Mesendoderm (in vitro differentiated cells): ENCODE measurements around the gene FMNL2.

Source experiments
- DNase-seq: peaks from one replicate; pipeline ENCODE4 v3.0.0; 2013
- H2AK5ac ChIP-seq: 2 replicates; pipeline ENCODE4 v1.6.1; 2013; ENCODE audit warnings: low read length, inconsistent platforms
- H2BK120ac ChIP-seq: 2 replicates; pipeline ENCODE4 v1.6.1; 2013; ENCODE audit warnings: low read depth, mild to moderate bottlenecking, low read length, moderate library complexity, mixed read lengths
- H2BK15ac ChIP-seq: replicated peaks from 2 replicates; pipeline ENCODE4 v1.6.1; 2013; ENCODE audit warnings: low read depth, mild to moderate bottlenecking, moderate library complexity
- H2BK5ac ChIP-seq: 2 replicates; pipeline ENCODE4 v1.6.1; 2013; ENCODE audit warnings: low read length, inconsistent platforms
- H3K18ac ChIP-seq: 2 replicates; pipeline ENCODE4 v1.6.1; 2013; ENCODE audit warnings: mild to moderate bottlenecking, low read length, mixed read lengths
- H3K23ac ChIP-seq: one replicate; pipeline ENCODE4 v1.6.1; 2013; ENCODE audit warnings: low read length
- H3K27ac ChIP-seq: 2 replicates; pipeline ENCODE4 v1.5.1; 2013; ENCODE audit warnings: low read depth, mild to moderate bottlenecking, inconsistent platforms, low read length, moderate library complexity
- H3K27me3 ChIP-seq: 2 replicates; pipeline ENCODE4 v1.6.1; 2013; ENCODE audit warnings: low read length, control low read depth, mild to moderate bottlenecking, inconsistent platforms; ENCODE audit not compliant: insufficient read depth, poor library complexity
- H3K36me3 ChIP-seq: 2 replicates; pipeline ENCODE4 v1.6.1; 2013; ENCODE audit warnings: low read length, inconsistent platforms; ENCODE audit not compliant: control insufficient read depth, insufficient read depth
- H3K4ac ChIP-seq: one replicate; pipeline ENCODE4 v1.6.1; 2013; ENCODE audit warnings: low read depth, mild to moderate bottlenecking, low read length, moderate library complexity
- H3K4me1 ChIP-seq: 2 replicates; pipeline ENCODE4 v1.6.1; 2013; ENCODE audit warnings: low read depth, low read length, inconsistent platforms; ENCODE audit not compliant: control insufficient read depth
- H3K4me2 ChIP-seq: 2 replicates; pipeline ENCODE4 v1.6.1; 2013; ENCODE audit warnings: low read length
- H3K4me3 ChIP-seq: 2 replicates; pipeline ENCODE4 v1.5.1; 2013; ENCODE audit warnings: mild to moderate bottlenecking, low read length
- H3K56ac ChIP-seq: one replicate; pipeline ENCODE4 v1.6.1; 2013; ENCODE audit warnings: low read length
- H3K79me1 ChIP-seq: 2 replicates; pipeline ENCODE4 v1.6.1; 2013; ENCODE audit warnings: low read length, inconsistent platforms
- H3K79me2 ChIP-seq: 2 replicates; pipeline ENCODE4 v1.6.1; 2013; ENCODE audit warnings: mild to moderate bottlenecking, low read length; ENCODE audit not compliant: control insufficient read depth, insufficient read depth
- H3K9ac ChIP-seq: 2 replicates; pipeline ENCODE4 v1.6.1; 2013; ENCODE audit warnings: low read length, inconsistent platforms
- H4K5ac ChIP-seq: one replicate; pipeline ENCODE4 v1.6.1; 2013; ENCODE audit warnings: low read length
- H4K8ac ChIP-seq: one replicate; pipeline ENCODE4 v1.6.1; 2013; ENCODE audit warnings: low read depth, mild to moderate bottlenecking, control low read depth, low read length, moderate library complexity
- WGBS: extraction: QIAGEN DNeasy Blood & Tissue Kit; methylation state at CpG from one replicate; pipeline ENCODE4 v1.1.7; 2013; ENCODE audit warnings: low lambda C conversion rate, missing lambda C conversion rate; ENCODE audit not compliant: insufficient coverage; ENCODE audit errors: extremely low coverage; 5-methylcytosine and 5-hydroxymethylcytosine counted together

The FMNL2 gene

DNA sequence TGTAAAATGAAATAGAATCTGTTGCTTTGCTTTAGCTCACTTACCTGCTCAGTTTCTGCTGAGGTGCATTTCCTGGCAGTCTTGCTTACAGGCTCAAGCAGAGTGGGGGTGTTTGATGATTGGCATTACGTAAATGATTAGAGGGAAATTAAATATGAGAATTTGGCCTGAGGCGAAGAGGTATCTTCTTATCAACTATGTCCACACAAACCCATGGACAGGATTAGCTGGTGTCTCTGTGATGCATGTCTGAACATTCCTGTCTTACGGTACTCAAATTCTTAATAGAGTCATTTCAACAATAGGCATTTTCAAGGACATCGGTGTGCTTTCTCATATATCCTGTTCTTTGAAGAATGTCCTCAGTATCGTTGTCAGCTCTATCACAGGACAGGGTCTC lies 280.2 kb downstream of the FMNL2 start:
- Histone ChIP-seq H3K9ac (no peak overlapping the region), H3K36me3 (peaks cover 5% of the 10 kb centered on the region)

DNA sequence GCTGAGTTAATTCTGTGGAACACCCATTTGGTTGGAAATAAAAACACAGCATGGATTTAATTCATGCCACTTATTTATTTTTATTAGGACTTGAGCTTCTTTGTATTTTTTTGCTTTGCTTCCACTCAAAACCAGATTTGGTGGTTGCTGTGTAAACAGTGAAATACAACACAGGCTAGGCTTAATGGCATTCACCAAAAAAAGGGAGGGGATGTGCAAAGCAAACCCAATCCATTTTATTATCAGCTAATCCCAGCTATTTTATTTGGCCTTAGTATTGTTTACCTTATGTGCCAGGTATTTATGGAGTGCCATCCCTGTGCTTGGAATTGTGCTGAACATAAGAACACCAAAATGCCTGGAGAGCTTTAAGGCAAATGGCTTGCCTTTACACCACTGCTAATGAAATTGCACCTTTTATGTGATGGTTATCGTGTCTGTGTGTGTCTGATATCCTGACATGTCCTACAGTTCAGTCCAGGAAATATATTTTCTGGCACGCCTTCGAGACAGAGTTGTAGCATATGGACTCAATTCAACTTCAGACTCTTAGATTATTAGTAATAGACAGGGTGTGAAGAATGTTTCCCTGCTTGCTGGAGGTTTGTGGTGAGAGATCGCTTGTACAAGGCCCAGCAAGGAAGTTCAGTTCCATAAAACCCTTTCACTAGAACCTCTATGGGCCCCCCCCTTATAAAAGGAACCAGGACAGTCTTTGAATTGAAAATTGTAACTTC lies 282.6 kb downstream of the FMNL2 start:
- Histone ChIP-seq H3K23ac (no peak overlapping the region), H3K4me1 (no peaks in the 10 kb centered on the region), H4K5ac (no peak overlapping the region), H3K27me3 (no peaks in the 10 kb centered on the region), H2BK15ac (no peak overlapping the region), H2AK5ac (no peak overlapping the region), H3K79me1 (no peaks in the 10 kb centered on the region), H3K79me2 (no peaks in the 10 kb centered on the region), H3K27ac (no peak overlapping the region), H3K4me2 (no peak overlapping the region), H3K9ac (no peak overlapping the region), H4K8ac (no peak overlapping the region), H3K18ac (no peak overlapping the region), H2BK120ac (no peak overlapping the region), H3K36me3 (peaks cover 5% of the 10 kb centered on the region), H3K56ac (no peak overlapping the region), H2BK5ac (no peak overlapping the region), H3K4ac (no peak overlapping the region), H3K4me3 (no peak overlapping the region)
- no peak for DNase-seq
- no CpG with 5 or more reads among the region's 4 CpGs for WGBS

More for the DNA sequence above, 280.2 kb downstream of the FMNL2 start:
- no peaks in the 10 kb centered on the region for H3K79me2 ChIP-seq
- H3K27ac ChIP-seq, result no peak overlapping the region
- no peak overlapping the region for H3K23ac ChIP-seq
- H2BK5ac ChIP-seq, result no peak overlapping the region
- H2AK5ac ChIP-seq, result no peak overlapping the region
- no peaks in the 10 kb centered on the region for H3K4me1 ChIP-seq
- no peaks in the 10 kb centered on the region for H3K27me3 ChIP-seq
- H3K18ac ChIP-seq, result no peak overlapping the region
- no peaks in the 10 kb centered on the region for H3K79me1 ChIP-seq
- no peak for DNase-seq
- no peak overlapping the region for H3K4me2 ChIP-seq
- no peak overlapping the region for H2BK15ac ChIP-seq
- no peak overlapping the region for H2BK120ac ChIP-seq
- no peak overlapping the region for H3K56ac ChIP-seq
- H4K8ac ChIP-seq, result no peak overlapping the region
- no peak overlapping the region for H3K4me3 ChIP-seq
- no peak overlapping the region for H3K4ac ChIP-seq
- no peak overlapping the region for H4K5ac ChIP-seq
- WGBS, result no CpG with 5 or more reads among the region's 5 CpGs

DNA sequence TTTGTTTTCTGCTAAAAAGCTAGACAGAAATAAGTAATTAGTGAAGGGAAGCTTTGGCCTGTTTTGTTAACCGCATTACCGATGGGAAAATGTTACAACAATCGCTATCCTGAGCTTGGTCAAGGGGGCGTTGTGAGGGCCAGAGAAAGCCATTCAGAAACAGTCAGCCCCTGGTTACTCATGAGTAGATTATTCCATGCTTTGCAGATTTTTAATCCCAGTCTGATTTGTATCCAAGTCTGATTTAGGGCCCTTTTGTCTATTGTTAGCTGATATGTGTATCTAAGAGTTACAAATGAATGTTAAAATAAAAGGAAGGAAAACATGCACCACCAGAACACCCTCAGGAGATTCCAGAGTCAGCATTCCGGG lies 283.2 kb downstream of the FMNL2 start:
- H4K8ac ChIP-seq, result no peak overlapping the region
- H2BK15ac ChIP-seq, result no peak overlapping the region
- H3K79me2 ChIP-seq, result no peaks in the 10 kb centered on the region
- no peaks in the 10 kb centered on the region for H3K4me1 ChIP-seq
- H3K4ac ChIP-seq, result no peak overlapping the region
- no peak overlapping the region for H2BK5ac ChIP-seq
- H3K36me3 ChIP-seq, result peaks cover 5% of the 10 kb centered on the region
- no peaks in the 10 kb centered on the region for H3K79me1 ChIP-seq
- no peak overlapping the region for H3K23ac ChIP-seq
- DNase-seq, result no peak
- H4K5ac ChIP-seq, result no peak overlapping the region
- no peak overlapping the region for H3K27ac ChIP-seq
- no peak overlapping the region for H3K18ac ChIP-seq
- no peaks in the 10 kb centered on the region for H3K27me3 ChIP-seq
- H2BK120ac ChIP-seq, result no peak overlapping the region
- no peak overlapping the region for H3K9ac ChIP-seq
- H2AK5ac ChIP-seq, result no peak overlapping the region
- WGBS, result no CpG with 5 or more reads among the region's 5 CpGs
- no peak overlapping the region for H3K4me2 ChIP-seq
- no peak overlapping the region for H3K4me3 ChIP-seq
- no peak overlapping the region for H3K56ac ChIP-seq

DNA sequence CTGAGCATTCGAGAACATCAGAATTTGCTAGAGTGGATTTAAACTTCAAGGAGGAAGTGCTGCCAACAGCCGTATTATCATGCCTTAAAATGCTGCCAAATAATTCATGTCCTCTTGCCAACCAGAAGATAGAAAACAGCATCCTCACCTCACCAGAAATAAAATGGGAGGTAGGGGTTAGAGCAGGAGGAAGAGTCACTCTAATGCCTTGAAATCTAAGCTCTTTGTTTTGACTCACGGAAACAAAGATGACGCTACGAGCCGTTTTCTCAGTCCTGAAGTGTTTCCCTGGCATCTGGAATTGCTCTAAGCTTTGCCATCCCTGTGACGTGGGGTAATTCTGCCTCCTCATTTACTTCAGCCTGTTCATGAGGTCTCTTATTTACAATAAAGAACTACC lies 285.2 kb downstream of the FMNL2 start:
- H3K4ac ChIP-seq, result no peak overlapping the region
- no peak overlapping the region for H3K9ac ChIP-seq
- no peak overlapping the region for H2BK5ac ChIP-seq
- H3K4me3 ChIP-seq, result no peak overlapping the region
- H2AK5ac ChIP-seq, result no peak overlapping the region
- no peaks in the 10 kb centered on the region for H3K4me1 ChIP-seq
- H3K27ac ChIP-seq, result no peak overlapping the region
- no peak overlapping the region for H3K23ac ChIP-seq
- no peak for DNase-seq
- no peaks in the 10 kb centered on the region for H3K79me1 ChIP-seq
- peaks cover 5% of the 10 kb centered on the region for H3K36me3 ChIP-seq
- no peak overlapping the region for H3K56ac ChIP-seq
- H4K8ac ChIP-seq, result no peak overlapping the region
- no peak overlapping the region for H3K18ac ChIP-seq
- H3K79me2 ChIP-seq, result no peaks in the 10 kb centered on the region
- H4K5ac ChIP-seq, result no peak overlapping the region
- no peaks in the 10 kb centered on the region for H3K27me3 ChIP-seq
- no peak overlapping the region for H3K4me2 ChIP-seq
- no peak overlapping the region for H2BK120ac ChIP-seq
- H2BK15ac ChIP-seq, result no peak overlapping the region
- no CpG with 5 or more reads among the region's 7 CpGs for WGBS

DNA sequence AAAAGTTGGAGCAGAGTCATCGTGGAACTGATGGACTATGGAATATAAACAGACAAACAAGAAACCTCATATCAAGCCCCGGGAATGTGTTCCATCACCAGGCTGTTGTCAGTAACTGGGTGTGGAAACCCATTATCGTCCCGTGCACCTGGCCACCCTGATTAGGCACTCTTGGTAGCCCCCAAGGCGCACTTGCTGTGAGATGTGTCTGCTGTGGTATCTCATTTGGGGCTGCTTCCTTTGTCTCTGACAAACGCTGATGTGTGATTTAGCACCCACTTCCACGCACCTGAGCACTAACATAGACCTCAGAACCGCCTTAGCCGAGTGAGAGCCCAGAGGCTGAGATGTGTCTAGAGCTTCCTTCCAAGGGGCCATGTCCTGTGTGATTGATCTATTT lies 286.0 kb downstream of the FMNL2 start:
- Histone ChIP-seq H3K4me2 (no peak overlapping the region), H4K5ac (no peak overlapping the region), H3K4ac (no peak overlapping the region), H2AK5ac (no peak overlapping the region), H4K8ac (no peak overlapping the region), H3K36me3 (peaks cover 5% of the 10 kb centered on the region), H2BK5ac (no peak overlapping the region), H3K23ac (no peak overlapping the region), H3K79me2 (no peaks in the 10 kb centered on the region), H2BK15ac (no peak overlapping the region), H3K4me1 (no peaks in the 10 kb centered on the region), H3K79me1 (no peaks in the 10 kb centered on the region), H2BK120ac (no peak overlapping the region), H3K9ac (no peak overlapping the region), H3K18ac (no peak overlapping the region), H3K27me3 (no peaks in the 10 kb centered on the region), H3K27ac (no peak overlapping the region), H3K56ac (no peak overlapping the region), H3K4me3 (no peak overlapping the region)
- no CpG with 5 or more reads among the region's 9 CpGs for WGBS
- DNase-seq, result no peak

DNA sequence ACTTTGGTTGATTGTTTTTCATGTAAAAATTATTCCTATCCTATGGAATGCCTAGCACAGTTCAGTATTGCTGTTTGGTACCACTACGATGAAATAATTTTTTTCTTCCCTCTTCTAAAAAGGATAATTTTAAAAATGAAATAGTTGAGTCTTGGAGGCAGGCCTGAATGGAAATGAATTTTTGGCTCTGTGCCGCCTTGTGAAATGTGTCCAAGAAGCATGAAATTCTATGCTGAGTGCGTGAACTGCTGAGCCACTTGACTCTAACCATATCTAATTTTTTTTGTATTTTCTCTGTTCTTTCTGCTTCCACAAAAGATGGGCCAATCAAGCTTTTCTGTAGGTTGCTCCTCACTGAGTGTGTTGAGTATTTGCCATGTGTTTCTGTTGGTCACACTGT lies 287.2 kb downstream of the FMNL2 start:
- Histone ChIP-seq H2AK5ac (no peak overlapping the region), H2BK5ac (no peak overlapping the region), H3K36me3 (peaks cover 3% of the 10 kb centered on the region), H2BK120ac (no peak overlapping the region), H3K79me1 (no peaks in the 10 kb centered on the region), H4K5ac (no peak overlapping the region), H3K4me3 (no peak overlapping the region), H3K4me2 (no peak overlapping the region), H3K23ac (no peak overlapping the region), H3K4me1 (no peaks in the 10 kb centered on the region), H2BK15ac (no peak overlapping the region), H4K8ac (no peak overlapping the region), H3K4ac (no peak overlapping the region), H3K27me3 (no peaks in the 10 kb centered on the region), H3K27ac (no peak overlapping the region), H3K56ac (no peak overlapping the region), H3K79me2 (no peaks in the 10 kb centered on the region), H3K18ac (no peak overlapping the region), H3K9ac (no peak overlapping the region)
- DNase-seq, result no peak
- WGBS, result no CpG with 5 or more reads among the region's 3 CpGs
